Activated CD4-positive, alpha-beta T cell treated with anti-CD3 and anti-CD28 coated beads for 1 hour (primary cell): Measurements from ENCODE around the gene TARS3.
"Not testable (repeated sequence)": the region's sequence is repeated elsewhere in the genome, so short reads cannot be mapped to it uniquely, and the experiment has no call there.

Experiments used
- DNase-seq: peaks from one replicate; pipeline ENCODE4 v3.0.0-alpha.2; 2020

Gene TARS3

DNA sequence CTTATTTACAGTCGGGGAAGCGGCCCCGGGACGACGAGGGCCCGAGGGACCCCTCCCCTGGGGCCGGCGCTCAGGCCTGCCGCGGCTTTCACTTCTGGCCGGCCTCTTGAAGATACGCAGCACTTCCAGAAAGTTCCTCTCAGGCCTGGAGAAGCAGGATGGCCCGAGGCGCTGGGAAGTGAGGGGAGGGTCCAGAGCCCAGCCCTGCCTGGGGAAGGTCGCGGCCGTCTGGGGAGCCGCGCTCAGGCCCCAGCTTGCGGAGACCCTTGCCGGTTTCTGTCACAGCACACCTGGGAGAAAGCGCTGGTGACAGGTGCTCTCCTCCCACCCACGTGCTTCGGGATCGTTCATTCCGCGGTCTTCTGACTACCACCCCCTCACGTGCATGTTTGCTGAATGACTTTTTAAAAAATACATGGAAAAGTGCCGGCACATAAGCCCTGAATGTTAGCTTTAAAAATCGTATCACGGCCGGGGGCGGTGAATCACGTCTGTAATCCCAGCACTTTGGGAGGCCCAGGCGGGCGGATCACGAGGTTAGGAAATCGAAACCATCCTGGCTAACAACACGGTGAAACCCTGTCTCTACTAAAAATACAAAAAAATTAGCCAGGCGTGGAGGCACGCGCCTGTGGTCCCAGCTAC, 71.4 kb downstream of the TARS3 start:
- no peak for DNase-seq

GRCh38 chr15:101652098-101652785, 72.0 kb downstream of the TARS3 start, which contains the start of gene TM2D3:
TSS of gene TM2D3 (minus strand) at chr15:101652381. CDS start at chr15:101652361, 20 bp downstream.
- peak; percentile 92 for DNase-seq

DNA sequence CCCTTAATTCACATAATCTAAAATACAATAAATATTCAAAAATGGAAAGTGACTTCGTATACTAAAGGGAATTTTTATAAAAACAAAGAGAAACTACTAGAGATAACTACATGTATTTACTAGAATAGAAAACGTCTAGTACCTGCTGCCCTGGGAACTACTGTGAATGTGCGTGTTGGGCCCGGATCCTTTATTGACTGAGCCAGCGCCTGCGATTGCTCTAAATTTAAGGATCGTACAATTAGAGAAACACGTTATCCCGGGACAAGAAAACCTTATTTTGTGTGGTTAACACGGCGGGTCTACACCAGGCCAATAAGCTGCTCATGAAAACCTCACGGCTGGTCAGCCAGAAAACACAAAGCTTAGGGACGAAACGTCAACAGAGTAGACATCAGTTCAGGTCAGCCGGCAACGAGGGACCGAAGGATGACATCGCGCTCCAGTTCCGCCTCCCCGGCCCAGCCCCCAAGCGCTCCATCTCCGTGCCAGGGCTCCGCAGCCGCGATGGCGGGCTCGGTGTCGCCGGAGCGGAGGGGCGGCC, 72.6 kb downstream of the TARS3 start:
- no peak for DNase-seq

DNA sequence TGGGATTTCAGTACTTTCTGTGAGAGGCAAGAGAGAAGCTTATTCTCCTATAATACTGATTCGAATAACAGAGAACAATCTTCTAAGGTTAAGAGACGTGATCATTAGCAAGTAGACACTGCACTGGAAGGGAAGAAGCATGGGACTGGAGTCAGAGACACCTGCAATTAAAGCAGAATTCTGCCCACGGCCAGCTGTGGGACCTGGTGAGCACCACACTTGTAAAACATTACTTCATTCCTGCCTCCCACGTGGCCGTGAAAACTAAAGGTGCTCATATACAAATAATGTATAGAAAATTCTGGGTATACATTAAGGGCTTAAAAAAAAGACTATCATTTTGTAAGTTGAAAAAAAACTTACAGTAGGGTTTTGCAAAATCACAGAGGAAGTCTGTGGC, 74.1 kb downstream of the TARS3 start:
- no peak for DNase-seq

DNA sequence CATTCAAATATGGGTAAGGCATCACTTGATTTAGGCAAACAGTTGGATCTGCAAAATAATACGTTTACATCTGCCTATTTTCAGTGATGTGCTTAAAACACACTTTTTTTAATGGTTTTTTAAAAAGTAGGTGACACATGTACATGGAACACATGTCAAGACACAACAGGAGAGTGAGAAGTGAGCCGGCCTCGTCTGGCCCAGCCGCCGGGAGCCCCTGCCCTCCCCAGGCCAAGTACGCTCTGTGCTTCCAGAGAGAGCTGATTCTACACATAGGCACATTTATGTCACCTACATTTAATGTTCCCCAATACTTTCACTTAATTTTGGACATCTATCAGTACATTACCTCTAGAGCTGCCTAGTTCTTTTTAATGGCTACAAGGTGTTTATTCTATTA, 75.9 kb downstream of the TARS3 start:
- DNase-seq: no peak

- no peak for DNase-seq
Measured at GRCh38 chr15:101647251-101647650, 77.0 kb downstream of the TARS3 start.

GRCh38 chr15:101646672-101647071, 77.6 kb downstream of the TARS3 start:
- no peak for DNase-seq

GRCh38 chr15:101642361-101642760, 81.9 kb downstream of the TARS3 start:
- DNase-seq: no peak

GRCh38 chr15:101641894-101642293, 82.4 kb downstream of the TARS3 start:
- DNase-seq: no peak

DNA sequence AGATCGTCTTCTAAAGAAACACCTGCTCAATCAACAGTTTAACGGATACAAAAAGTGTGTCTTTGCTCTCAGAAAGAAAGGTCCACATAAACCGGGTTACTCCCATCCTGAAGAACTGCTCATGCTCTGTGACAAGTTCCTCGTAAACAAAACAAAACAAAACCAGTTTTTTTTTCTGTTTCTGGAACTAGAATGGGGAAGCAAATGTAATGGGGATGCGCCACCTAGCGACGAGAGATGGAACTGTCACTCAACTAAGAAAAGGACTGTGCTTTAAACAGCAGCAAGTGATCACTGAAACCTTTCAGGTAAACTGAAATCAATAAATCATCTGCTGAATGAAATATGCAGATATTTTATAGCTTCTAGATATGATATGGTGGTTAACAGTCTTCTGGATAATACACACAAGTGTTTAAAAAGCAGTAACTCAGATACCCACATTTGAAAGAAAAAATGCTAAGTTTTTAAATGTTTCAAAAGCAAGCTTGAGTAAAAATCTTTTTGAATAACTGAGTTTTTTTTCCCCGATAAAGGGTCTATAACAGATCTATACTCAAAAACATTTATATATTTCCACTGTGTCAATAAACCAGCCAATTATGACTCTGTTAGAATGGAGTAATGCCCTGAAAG, 83.0 kb downstream of the TARS3 start:
- peak; percentile 57 for DNase-seq

DNA sequence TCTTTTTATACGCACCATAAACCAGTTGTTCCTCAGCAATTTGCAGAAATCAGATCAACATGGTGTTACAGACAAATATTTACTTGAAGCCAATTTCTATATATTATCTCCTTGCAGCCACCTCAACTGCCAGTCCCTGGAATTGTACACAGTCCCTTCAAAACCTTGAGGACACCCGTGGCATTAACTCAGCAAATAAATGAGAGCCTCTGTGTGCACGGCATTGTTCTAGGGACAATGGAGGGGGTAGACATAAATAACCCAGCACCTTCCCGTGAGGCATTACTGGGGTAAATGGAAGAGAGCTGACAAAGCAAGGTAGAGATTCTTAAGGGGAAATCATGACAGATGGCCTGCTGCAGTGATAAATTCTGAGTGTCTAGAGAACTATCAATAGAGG, 84.6 kb downstream of the TARS3 start:
- no peak for DNase-seq

GRCh38 chr15:101637919-101638318, 86.4 kb downstream of the TARS3 start:
- DNase-seq: no peak

DNA sequence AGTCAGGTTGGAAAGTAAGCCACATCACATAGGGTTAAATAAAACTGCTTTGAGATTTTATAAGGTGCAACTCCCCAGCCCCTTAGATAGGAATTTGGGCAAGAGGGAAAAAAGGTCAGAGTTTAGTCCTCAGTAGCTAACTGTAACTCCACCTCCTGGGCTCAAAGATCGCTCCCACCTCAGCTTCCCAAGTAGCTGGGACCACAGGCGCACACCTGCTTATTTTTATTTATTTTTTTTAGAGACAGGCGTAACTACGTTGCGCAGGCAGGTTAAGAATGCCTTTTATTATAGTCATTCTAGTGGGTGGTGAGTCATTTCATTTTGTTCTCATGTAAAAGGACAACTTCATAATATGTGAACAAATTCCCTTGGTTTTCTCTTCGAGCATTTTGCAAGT, 86.8 kb downstream of the TARS3 start:
- no peak for DNase-seq

- no peak for DNase-seq
Measured at GRCh38 chr15:101637038-101637437, 87.2 kb downstream of the TARS3 start.

DNA sequence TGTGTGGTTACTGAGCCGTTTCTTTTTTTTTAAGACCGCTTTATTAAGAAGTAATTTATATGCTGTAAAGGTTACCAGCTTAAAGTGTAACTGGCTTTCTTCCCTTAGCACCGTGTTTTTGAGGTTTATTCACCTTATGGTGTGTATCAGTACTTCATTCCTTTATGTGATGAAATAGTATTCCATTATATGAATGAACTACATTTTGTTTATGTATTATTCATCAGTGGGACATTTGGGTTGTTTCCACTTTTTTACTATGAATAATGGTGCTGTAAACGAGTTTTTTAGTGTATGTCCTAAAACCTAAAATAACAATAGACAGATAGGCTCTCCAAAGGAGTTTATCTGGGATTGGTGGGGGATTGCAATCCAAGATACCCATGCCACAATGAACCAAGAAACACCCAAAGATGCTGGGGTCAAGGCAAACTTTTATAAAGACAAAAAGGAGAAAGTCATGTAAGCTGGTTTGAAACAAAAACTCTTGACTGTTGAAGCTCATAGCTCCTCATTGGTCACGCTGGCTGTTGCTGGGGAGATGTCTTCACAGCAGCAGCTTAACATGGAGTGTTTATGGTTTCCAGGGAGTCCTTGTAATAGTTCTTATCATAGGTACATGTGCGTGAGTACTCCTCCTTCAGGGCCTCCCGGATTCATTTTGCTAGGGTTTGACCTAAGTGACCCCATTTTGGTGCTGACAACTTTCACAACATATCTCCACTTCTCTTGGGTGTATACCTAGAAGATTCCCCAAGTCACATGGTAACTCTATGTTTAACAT, 88.1 kb downstream of the TARS3 start:
- DNase-seq: no peak

DNA sequence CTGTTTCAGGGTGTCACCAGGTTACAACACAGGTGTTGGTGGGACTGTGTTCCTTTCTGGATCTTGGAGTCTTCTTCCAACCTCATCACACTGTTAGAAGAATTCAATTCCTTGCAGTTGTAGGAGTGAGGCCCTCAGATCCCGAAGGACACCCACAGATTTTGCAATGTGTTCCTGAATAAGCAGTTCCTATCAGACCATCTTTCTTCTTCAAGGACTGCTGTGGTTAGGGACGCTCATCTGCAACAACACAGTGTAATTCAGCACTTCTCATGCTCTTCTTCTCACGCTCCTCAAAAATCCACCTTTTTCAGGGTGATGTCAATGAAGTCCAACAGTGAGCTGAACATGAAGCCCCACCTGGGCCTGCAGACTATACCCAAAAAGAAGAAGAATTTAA, 90.9 kb downstream of the TARS3 start:
- no peak for DNase-seq

DNA sequence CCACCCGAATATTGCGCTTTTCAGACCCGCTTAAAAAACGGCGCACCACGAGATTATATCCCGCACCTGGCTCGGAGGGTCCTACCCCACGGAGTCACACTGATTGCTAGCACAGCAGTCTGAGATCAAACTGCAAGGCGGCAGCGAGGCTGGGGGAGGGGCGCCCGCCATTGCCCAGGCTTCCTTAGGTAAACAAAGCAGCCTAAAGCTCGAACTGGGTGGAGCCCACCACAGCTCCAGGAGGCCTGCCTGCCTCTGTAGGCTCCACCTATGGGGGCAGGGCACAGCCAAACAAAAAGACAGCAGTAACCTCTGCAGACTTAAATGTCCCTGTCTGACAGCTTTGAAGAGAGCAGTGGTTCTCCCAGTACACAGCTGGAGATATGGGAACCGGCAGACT, 97.5 kb downstream of the TARS3 start:
- DNase-seq: not testable (repeated sequence)

GRCh38 chr15:101625980-101626379, 98.3 kb downstream of the TARS3 start:
- DNase-seq: no peak

DNA sequence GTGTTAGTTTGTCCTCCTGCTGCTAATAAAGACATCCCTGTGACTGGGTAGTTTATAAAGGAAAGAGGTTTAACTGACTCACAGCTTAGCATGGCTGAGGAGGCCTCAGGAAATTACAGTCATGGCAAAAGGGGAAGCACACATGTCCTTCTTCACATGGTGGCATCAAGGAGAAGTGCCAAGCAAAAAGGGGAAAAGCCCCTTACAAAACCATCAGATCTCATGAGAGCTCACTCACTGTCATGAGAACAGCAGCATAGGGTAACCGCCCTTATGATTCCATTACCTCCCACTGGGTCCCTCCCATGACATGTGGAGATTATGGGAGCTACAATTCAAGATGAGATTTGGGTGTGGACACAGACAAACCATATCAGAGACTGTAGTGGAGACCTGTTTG, 99.1 kb downstream of the TARS3 start:
- DNase-seq: no peak

GRCh38 chr15:101623367-101624304, 100.6 kb downstream of the TARS3 start:
- DNase-seq: no peak

DNA sequence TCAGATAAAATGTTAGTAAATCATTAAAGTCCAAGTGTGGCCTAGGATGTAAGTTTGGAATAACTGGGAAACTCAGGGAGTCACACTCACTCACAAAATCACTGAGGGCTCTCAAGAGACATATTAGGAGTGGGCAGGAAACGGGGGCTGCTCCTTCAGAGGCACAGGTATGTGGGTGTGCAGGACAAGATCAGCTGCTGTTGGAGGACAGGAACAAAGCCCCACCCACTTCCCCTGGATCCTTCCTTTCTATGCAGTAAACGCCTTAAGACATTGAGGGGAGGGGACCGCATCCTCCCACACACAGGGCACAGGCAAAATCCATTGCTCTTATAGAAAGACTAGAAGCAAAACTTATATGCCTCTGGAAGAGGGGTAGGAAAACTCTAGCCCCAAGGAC, 102.3 kb downstream of the TARS3 start:
- DNase-seq: no peak

DNA sequence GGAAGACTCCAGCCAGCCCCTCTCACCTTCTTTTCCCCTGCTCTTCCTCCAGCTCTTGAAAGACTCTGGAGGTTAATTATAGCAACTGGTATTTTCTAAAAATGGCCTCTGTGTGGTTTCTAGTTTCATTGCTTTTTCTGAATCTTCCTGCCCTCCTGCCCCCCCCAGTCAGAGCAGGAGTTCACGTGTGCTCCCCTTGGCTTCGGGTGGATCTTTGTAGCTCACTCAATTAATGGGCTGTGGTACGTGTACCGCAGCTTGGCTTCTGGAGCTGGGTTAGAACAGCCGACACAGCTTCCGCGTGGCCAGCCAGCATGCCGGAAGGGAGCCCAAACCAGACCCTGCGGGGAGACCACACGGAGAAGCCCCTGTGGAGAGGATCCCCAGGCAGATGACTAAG, 103.6 kb downstream of the TARS3 start:
- DNase-seq: no peak
